ENCODE results near the gene HIVEP1.

DNA sequence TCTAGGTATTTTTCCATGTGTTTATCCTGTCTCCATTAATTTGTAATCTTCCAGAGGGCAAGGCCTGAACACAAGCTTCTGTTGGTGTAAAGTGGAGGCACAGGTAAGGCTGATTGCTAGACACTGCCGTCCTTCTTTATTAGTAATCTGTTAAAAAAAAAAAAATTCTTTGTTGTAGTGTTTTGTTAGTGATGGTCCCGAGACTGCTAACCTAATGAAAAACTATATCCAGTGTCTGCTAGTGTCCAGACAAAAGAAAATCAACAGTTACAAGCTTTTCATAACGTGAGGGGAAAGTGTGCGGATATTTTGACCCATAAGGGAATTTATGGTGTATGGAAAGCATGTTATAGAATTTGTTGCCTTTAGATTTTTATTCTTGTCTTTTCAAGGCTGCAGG is 4.2 kb upstream of the HIVEP1 start:
- TF ChIP-seq CTCF (IDR thresholded peaks at IDR 0.05; ENCODE audit: control extremely low read depth in 1 of 3, insufficient read depth in 1 of 3, low read depth in 1 of 3, low read length in 3 of 3), result no peak
- TF ChIP-seq POLR2AphosphoS5 (IDR thresholded peaks at IDR 0.05; ENCODE audit: low read depth, low read length), result no peak
- no peak for TF ChIP-seq EP300 (IDR thresholded peaks at IDR 0.05; ENCODE audit: borderline replicate concordance in 1 of 2, low read depth in 2 of 2, low read length in 2 of 2)
- no peak for TF ChIP-seq SUZ12 (IDR thresholded peaks at IDR 0.05; ENCODE audit: low read length)
- TF ChIP-seq TAF1 (IDR thresholded peaks at IDR 0.05; ENCODE audit: low read depth, low read length), result no peak
- TF ChIP-seq RAD21 (IDR thresholded peaks at IDR 0.05 in 1 of 2, conservative IDR thresholded peaks at IDR 0.05 in 1 of 2; ENCODE audit: low read depth in 2 of 2, low read length in 2 of 2), result no peak
- no peak for TF ChIP-seq CBX8 (IDR thresholded peaks at IDR 0.05; ENCODE audit: borderline replicate concordance, low read depth, low read length)
- no peak for TF ChIP-seq RFX5 (IDR thresholded peaks at IDR 0.05; ENCODE audit: borderline replicate concordance, low read depth, low read length)
